Ureter (tissue), 1 donor: ENCODE measurements around the gene RAB11FIP4. TPM values are rescaled to one million over a fixed set of nuclear protein-coding genes. Genes with fewer than 3 reads are reported as not detected.

Source experiments
- DNase-seq: peaks from one replicate; pipeline ENCODE4 v3.0.0-alpha.2; 2020; ENCODE audit warnings: low spot score
- total RNA-seq: library from RNA; stranded (reverse); gene quantifications from one replicate; pipeline ENCODE4 v1.2.4, GENCODE V29; 2023
- donor health status: DM: yes; HTN: yes; CAD: no.

The RAB11FIP4 gene
- total RNA-seq, 1 donor from 2014 or later: 40.7 TPM

DNA sequence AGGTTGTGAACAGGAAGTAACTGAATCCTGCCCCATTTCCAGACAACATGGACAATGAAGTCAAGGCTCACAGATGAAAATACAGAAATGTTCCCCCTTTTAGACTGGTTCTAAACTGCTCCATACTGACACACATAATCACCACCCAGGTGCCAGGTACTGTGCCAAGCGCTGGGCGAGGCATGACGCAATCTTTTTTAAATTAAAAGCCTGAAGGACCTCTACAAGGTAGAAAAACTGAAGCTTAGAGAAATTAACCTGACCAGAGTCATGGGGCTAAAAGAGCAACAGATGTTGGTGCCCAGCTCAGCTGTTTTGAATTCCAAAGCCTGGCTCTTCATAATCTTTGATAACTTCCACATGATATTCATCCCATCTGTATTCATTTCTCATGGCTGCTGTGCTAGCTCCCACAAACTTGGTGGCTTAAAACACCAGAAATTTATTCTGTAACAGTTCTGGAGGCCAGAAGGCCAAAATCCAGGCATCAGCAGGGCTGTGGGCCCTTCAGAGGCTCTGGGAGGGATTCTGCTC lies 4.9 kb upstream of the RAB11FIP4 start:
- DNase-seq: peak; percentile 1

GRCh38 chr17:31387438-31387837 lies 4.0 kb upstream of the RAB11FIP4 start:
- DNase-seq: peak; percentile 29

DNA sequence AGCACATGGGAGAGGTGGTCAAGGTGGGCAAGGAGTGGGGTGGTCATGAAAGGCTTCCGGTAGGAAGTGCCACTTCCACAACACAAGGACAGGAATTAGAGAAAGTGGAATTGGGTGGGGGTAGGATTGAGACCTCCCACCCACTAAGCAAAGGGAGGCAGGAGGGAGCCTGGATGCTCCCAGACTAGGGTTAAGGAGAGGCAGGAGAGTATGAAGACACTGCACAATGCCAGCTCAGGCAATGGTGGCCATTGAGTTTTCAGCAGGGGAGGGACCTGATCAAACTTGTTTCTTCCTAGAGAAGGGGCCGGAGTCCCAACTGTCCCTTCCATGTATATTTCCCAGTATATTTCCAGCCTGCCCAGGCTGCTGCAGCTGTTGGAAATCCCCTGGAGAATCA lies 3.1 kb upstream of the RAB11FIP4 start:
- DNase-seq: no peak

DNA sequence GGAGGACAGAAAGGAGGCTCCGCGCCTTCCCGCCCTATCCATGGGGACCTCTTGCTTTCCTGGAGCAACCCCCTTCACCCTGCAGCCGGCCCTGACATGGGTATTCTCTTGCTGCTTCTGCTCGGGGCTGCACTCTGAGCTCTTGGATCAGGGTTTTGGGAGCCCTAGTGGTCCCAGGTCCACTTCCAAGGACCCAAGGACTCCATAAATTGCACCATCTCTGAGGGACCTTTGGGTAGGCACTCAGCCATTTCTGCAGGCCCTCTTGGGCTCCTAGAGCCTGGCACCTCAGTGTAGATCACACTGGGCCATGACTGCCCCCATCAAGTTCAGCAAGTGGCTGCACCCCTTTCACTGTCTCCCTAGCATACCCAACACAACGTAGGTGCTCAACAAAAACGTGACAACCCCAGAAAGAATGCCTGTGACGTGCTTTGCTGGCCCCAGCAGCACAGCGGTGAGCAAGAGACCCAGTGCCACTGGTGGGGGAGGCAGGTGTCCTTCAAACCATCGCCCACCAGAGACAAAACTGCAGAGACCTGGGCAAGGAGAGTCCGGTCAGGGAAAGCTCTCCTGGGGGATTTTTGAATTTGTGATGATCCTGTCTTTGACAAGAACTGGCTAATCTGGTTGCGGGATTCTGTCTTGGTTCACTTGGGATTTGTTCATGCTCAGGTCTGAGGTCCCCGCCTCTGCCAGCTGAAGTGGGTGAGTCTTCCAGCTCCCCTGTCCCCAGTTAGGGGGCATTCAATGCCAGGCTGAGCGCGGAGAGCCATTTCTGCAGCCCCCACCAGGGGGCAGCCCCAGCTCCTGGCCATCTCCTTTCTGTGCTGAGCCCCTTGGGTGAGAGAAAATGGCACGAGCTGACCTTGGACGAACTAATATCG lies 2.5 kb upstream of the RAB11FIP4 start:
- peak; percentile 41 for DNase-seq

DNA sequence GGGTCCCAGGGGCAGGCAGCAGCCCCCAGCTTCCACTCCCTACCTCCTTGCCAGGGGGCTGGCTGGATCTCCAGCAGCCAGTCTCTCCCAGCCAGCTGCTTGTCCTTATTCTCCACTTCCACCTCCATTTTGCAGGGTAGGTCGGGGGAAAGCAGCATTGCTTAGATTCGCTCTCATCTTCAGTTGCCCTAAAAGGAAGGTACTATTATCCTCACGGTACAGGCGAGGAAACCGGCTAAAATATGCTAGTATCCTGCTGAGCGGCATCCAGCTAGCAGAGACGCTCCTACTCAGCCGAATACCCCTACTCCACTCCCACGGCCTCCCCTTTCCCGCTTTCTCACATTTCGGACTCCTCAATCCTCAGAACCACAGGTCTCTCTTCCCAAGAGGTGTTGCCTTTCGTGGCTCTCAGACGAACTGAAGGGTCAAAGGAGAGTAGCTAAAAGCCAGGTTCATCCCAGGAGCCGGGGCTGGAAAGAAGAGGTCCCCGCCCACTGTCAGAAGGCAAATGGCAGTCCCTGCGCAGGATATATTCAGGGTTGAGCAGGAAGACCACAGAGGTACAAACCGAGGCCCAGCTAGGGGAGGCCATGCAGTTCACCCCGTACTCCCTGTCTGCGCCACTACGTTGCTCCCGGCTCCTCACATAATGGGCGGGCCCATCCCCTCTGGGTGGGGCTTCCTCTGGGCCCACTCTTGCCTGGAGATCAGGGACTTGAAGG lies 1.7 kb upstream of the RAB11FIP4 start:
- DNase-seq: peak; percentile 29

GRCh38 chr17:31390426-31390747 lies 1.1 kb upstream of the RAB11FIP4 start:
- DNase-seq: peak; percentile 37

DNA sequence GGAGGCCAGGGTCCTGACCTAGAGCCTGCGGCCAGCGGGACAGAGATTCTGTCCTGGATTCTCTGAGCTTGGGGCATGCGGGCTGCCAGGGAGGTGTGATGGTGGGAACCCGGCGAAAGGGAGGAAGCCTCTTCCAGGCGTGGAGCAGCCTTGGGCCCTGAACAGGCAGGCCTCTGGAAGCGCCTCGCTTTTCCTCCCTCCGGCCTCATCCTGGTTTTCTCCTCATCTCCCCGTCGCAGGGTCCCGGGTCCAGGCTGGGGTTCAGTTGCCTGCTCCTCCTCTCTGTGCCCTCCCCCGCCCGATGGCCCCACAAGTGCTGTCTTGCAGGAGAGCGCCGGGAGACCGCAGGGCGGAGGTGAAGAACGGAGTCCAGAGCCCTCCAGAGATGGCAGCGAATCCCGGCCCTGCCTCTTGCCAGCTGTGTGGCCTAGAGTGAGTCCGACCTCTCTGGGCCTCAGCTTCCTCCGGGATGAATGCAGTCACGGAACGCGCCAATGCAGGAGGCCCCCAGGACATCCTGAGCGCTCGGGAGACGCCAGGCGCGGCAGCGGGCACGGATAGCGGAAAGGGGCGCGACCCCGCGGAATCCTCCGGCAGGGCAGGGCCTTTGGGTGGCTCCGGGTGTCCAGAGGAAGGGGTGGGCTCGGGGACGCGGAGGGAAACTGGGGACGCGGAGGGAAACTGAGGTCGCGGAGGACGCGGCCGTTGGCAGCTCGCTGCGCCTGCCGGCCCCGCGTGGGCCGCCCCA lies 553 bp upstream of the RAB11FIP4 start:
- DNase-seq: peak; percentile 41

DNA sequence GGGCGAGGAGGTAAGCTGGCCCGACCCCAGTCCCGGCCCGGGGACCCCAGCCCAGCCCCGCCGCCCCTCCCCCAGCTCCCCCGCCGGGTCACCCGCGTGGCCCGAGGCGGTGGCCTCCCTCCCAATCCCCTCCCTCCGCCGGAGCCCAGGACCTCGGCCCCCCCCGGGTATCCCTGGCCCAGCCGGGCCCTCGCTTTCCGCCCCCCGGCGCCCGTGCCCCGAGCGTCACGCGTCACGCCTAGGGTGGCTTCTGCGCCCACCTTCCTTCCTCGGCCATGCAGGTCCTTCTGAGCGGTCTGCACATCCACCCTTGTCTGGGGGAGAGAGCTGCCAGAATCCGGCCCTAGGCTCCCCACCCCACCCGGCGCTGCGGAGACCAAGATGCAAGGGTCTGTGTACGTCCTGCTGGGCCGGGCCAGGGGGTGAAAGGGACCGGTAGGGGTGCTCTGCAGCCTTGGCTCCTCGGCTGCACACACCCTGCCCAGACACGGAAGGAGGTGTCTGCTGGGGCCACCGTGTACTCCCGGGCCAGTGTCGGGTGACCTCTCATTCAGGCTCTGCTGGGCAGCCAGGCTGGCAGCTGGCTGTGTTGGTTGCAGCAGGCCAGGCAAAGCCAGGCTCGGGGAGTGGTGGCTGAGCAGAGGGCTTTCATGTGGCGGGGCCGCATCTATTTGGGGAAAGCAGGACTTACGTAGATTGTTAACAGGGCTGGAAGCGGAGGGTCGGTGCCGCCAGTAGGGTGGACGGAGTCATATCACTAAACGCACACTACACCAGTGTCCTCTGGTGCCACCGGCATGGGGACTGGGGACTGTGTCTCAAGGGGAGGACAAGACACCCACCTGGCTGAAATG lies 754 bp downstream of the RAB11FIP4 start:
- peak; percentile 37 for DNase-seq

GRCh38 chr17:31392856-31393748 lies 1.6 kb downstream of the RAB11FIP4 start:
- DNase-seq: peak; percentile 43

DNA sequence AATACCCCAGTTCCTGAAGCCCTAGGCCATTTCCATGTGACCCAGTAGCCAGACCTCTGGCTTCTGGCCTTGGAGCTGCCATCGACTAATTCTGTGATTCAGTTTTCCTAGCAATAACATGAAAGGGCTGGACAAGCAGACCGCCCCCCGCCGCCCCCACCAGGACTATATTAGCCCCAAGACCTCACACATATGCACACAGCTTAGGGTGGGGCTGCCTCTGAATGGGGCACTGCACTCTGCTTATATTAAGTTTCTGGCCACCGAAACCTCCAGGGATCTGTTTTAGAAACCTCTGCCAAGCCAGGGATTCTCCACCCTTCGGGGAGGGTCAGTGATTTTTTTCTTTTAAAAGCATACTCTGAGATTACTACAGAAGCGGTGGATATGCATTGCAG lies 2.3 kb downstream of the RAB11FIP4 start:
- peak; percentile 27 for DNase-seq

GRCh38 chr17:31394544-31394943 lies 3.1 kb downstream of the RAB11FIP4 start:
- peak; percentile 58 for DNase-seq

DNA sequence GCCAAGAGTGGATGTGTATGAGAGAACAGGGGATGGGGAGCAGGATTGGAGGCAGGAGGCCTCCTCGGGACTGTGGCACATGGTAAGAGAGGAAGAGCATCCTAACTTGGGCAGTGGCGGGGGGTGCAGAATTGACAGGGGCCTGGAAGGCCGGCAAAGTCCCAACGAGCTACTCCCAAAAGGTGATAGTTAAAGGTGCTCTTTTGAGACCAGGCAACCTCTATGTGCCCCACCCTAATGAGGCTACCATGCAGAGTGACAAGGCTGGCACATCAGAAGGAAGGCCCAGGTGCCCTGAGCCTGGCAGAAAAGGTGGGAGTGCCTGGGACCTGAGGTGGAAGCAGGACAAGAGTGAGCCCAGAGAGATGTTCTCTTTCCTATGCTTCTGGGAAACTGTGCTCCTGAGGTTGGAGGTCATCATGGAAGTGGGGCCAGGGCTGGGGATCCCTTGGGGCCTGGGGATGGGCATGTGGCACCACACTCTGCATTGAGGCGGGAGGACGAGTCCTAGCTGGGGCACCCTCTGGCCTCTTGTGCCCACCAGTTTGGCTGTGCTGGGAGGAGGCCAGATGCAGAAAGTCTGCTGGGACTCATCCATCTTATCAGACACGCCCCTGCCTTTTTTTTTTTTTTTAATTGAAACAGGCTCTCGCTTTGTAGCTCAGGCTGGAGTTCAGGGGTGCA lies 5.9 kb downstream of the RAB11FIP4 start:
- peak; percentile 27 for DNase-seq

DNA sequence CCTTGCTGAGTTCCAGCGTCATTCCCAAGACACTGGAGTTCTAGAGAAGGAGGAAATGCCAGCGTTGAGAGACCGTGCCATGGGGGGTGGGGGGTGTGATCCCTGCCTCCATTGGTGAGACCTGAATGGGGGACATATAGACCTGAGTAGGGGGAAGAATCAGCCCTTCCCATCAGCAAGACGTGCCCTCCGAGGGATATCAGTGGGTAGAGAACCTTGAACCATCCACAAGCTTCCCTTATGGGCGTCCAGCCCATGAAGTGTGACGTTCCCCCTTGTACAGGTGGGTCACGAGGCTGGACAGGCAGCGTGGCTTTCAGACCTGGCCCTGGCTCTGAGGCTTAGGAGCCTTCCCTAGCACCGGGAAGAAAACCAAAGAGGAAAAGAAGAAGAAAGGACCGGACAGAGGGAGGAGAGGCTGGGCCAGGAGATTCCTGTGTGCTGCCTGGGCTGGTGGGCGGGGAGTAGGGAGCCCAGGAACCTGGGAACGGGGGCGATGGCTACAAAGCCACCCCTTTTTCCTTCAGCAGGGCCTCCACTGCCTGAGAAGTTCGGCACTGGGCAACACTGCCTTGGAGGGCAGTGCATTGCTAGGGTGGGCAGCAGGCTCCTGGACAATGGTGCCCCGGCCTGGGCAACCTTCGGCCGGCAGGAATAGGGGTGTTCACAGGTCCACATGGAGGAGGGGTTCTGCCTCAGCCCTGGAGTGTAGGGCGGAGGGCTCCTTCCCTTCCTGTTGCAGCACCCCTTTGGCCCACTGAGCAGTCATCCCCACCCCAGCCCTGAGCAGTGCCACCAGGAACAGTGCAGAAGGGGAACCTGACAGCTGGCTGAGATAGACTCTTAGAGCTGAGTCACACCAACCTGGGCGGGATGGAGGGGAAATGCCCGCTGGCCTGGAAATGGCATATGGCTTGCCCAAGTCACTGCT lies 7.2 kb downstream of the RAB11FIP4 start:
- peak; percentile 25 for DNase-seq

DNA sequence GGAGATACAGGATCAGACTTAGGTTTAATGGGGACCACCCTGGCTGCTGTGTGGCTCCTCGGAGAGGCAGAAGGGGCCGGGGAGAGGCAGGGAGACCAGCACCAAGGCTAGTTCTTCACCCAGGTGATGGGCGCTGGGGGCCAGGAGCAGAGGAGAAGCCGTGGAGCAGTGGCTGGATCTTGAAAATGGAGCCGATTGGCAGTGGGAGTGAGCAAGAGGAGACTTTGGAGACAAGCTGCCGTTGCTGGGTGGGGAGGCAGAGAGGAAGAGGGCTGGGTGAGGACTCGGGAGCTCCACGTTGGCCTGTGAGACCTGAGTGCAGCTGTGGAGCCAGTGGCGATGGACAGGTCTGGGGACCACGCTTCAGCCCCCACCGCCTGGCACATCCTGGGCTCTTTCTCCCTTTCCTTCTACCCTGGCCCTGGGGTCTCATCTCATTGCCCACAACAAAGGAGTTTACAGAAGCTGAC lies 9.0 kb downstream of the RAB11FIP4 start:
- no peak for DNase-seq

DNA sequence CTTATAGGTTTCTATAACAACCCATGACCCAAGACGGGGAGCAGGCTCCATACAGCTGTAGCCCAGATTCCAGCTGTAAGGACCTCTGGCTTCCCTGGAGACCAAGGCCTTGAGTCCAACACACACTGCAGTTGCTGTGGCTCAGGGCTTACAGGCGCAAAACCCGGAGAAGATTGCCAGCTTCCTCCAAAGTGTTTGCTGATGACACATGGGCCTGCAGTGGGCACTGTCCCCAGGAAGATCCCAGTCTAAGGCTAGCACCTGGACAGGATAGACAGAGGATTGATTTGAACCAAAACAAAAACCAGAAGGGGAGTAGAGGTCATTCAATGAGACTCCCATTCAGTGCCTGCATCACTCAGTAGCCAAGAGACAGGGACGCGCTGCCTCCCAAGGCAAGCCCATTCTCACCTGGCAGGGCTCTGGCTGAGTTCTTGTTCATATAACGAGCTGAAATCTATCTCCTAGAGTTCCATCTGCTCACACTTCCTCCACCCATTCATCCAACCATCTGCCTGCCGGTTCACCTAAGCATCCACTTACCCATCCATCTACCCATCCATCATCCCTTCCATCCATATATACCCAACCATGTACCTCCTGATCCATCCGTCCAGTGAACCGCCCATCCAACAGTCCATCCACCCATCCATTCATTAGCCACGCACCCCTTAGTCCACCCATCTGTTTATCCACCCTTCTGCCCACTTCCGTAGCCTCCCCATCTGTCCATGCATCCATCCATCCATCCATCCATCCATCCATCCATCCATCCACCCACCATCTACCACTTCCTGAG lies 10.2 kb downstream of the RAB11FIP4 start:
- DNase-seq: no peak

DNA sequence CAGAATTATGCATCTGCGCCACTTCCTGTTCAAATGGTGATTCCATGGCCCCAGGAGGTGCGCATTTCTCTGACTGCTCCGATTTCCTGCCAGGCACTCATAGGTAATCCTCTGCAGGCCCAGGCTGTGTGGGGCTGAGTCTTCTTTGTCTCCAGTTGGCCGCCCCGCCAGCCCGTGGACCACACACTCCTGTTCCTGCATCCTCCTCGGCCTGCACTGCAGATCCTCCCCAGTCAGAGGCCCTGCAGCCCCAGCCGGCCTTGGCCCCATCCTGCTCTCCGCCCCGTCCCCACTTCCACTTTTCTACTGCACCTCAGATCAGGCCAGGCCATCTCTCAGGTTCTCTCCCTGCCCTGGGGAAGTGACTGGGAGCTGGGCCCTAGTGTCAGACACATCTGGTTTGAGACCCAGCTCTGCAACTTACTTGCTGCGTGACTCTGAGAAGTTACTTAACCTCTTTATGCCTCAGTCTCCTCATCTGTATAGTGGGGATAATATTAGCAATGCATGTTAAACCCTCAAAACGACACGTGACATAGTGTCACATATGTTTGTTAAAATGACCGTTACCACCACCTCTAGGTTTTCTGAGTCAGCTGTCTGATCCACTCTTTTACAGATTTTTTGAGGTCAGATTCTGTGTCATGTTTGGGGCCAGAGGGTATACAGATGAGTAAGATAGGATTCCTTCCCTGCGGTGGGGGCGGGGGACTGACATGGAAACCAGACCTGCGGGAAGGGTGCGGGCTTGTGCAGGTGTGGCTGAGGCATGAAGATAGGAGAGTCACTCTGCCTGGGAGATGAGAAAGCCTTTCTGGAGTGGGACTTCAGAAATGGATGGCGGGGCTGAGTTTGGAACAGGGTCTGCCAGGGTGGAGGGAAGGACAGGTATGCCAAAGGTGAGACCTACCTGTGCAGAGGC lies 12.8 kb downstream of the RAB11FIP4 start:
- no peak for DNase-seq
